AG04450 (cell line): Measurements from ENCODE around the gene HDAC10. TPM values are rescaled to one million over a fixed set of nuclear protein-coding genes. Genes with fewer than 3 reads are reported as not detected.

Experiments
- CTCF ChIA-PET: fragments of 300-600, 350-600 bp; formaldehyde crosslinking; extraction: SDS; loops from one replicate; lab custom pipeline; 2022; ENCODE audit warnings: antibody characterized with exemption, inconsistent platforms; lab: Charles Lee
- POLR2A ChIA-PET: fragments of 350-600 bp; formaldehyde crosslinking; extraction: SDS; loops from one replicate; lab custom pipeline; 2021; ENCODE audit warnings: antibody characterized with exemption, inconsistent platforms; lab: Yijun Ruan, JAX
- DNase-seq: peaks from one replicate; pipeline ENCODE4 v3.0.0-alpha.2; 2011; ENCODE audit warnings: low read depth, low spot score
- H3K27ac ChIP-seq: one replicate; pipeline ENCODE4 v1.5.1; 2012; ENCODE audit warnings: low read depth, low read length, control low read depth
- H3K27me3 ChIP-seq: one replicate; pipeline ENCODE4 v1.6.0; 2012; ENCODE audit warnings: low read length; ENCODE audit not compliant: control insufficient read depth, insufficient read depth
- H3K4me3 ChIP-seq: 2 replicates; pipeline ENCODE4 v1.5.1; 2011; ENCODE audit warnings: mild to moderate bottlenecking, low read depth, low read length, control low read depth
- H3K9me3 ChIP-seq: 2 replicates; pipeline ENCODE4 v1.5.1; 2012; ENCODE audit warnings: low read length; ENCODE audit not compliant: control insufficient read depth, insufficient read depth
- polyA plus RNA-seq: library from polyadenylated mRNA; depleted of rRNA; stranded (reverse); fragments of >200 nt; gene quantifications from 2 replicates; pipeline ENCODE4 v1.2.3, GENCODE V29; 2011
- TF ChIP-seq, protein P1 (sequence below): IDR thresholded peaks from 2 replicates; pipeline ENCODE4 v1.5.1; 2011; ENCODE audit warnings: low read depth, low read length, control low read depth, inconsistent platforms

The HDAC10 gene
- polyA plus RNA-seq, 1 experiment = 7.0 TPM

DNA sequence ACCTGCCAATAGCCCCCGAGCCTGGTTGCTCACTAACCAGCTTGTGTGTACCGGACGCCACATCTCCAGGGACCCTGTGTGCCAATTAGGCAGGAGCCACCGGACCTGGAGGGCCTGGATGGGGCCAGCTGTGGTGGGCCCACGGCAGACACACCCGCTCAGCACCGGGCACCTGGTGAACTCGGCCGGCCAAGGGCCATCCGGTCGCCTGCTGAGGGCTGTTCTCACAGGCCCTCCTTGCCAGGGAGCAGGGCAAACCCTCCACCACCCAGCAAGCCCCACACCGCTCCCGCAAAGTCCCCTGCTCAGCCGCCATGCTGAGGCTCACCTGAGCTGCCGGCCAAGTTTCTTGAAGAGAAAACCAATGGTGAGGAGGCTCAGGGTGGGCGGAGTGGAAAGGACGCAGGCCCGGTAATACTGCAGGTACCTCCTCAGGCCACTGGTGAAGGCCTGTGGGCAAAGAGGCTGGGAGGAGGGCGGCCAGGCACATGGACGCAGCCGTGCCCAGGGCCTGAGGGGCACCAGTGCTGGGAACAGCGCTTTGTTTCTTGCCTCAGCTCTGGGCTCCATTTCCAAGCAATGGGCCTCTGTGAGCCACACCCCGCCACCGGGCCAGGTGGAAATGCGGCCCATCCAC lies 23.4 kb downstream of the HDAC10 start:
- Histone ChIP-seq H3K27ac (no peak overlapping the region), H3K27me3 (no peaks in the 10 kb centered on the region), H3K4me3 (no peak overlapping the region), H3K9me3 (no peaks in the 10 kb centered on the region; the same call in 1 of the 2 replicates)
- TF ChIP-seq, protein P1, sequence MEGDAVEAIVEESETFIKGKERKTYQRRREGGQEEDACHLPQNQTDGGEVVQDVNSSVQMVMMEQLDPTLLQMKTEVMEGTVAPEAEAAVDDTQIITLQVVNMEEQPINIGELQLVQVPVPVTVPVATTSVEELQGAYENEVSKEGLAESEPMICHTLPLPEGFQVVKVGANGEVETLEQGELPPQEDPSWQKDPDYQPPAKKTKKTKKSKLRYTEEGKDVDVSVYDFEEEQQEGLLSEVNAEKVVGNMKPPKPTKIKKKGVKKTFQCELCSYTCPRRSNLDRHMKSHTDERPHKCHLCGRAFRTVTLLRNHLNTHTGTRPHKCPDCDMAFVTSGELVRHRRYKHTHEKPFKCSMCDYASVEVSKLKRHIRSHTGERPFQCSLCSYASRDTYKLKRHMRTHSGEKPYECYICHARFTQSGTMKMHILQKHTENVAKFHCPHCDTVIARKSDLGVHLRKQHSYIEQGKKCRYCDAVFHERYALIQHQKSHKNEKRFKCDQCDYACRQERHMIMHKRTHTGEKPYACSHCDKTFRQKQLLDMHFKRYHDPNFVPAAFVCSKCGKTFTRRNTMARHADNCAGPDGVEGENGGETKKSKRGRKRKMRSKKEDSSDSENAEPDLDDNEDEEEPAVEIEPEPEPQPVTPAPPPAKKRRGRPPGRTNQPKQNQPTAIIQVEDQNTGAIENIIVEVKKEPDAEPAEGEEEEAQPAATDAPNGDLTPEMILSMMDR = no peak
- POLR2A ChIA-PET = interaction anchor here (0.5 kb wide), 1 partner anchor 257 kb away, joined by 5 read pairs; no protein-coding TSS in a partner anchor
- DNase-seq = no peak
- CTCF ChIA-PET = no interaction called here

DNA sequence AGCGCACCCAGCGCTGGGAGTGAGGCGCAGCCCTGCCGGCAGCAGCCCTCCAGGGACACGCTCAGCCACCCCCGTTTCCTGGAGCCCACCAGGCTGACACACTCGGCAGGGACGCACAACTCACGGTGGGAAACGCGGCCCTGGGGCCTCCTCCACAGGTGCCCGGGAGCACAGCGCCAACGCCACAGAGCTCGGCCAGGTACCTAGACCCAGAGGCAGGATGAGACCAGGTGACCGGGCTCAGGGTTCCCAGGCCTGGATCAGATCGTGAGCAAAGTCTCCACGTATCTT lies 24.2 kb downstream of the HDAC10 start:
- DNase-seq = no peak
- TF ChIP-seq, protein P1 = no peak
- no peaks in the 10 kb centered on the region; the same call in 1 of the 2 replicates for H3K9me3 ChIP-seq
- ChIA-PET POLR2A (interaction anchor here (0.5 to 0.6 kb wide), 2 partner anchors 9 to 258 kb away, joined by 3 to 5 read pairs; no protein-coding TSS in a partner anchor), CTCF (no interaction called here)
- no peaks in the 10 kb centered on the region for H3K27me3 ChIP-seq
- H3K27ac ChIP-seq = no peak overlapping the region
- H3K4me3 ChIP-seq = no peak overlapping the region

DNA sequence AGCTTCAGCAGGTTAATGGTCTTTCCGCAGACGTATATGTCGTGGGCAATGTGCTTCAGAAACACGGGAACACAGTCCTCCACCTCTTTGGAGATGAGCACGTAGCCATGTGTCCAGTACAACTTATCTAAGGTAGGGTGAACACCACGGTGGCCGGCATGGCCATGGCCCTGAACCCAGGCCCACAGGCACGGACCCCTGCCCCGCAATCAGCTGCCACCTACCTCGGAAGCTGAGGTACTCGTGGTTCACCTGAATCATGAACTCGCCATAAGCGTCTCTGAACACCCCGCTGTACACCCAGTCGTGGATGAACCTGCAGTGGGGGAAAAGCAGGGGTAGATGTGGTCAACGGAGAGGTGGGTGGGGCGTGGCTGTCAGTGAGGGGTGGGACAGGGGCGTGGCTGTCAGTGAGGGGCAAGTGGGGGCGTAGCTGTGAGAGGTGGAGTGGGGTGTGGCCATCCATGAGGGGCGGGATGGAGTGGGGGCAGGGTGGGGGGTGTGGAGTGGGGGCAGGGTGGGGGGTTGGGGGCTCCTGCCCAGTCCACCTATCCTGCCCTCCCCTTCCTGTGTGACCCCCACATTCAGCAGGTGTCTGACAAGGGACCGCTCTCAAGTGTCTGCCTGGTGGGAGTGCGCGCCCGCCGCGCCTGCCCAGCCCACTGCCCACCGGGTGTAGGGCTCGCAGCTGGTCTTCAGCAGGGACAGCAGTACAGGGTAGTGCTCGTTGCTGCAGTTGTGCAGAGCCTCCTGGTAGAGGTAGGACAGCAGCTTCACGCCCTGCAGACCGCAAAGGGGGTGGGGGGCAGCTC lies 24.8 kb downstream of the HDAC10 start:
- peaks cover under 1% of the 10 kb centered on the region; the same call in 1 of the 2 replicates for H3K9me3 ChIP-seq
- ChIA-PET CTCF (no interaction called here), POLR2A (interaction anchor here (0.6 kb wide), 1 partner anchor 10 kb away, joined by 3 read pairs; no protein-coding TSS in a partner anchor)
- H3K27me3 ChIP-seq = no peaks in the 10 kb centered on the region
- no peak overlapping the region for H3K4me3 ChIP-seq
- no peak for DNase-seq
- H3K27ac ChIP-seq = no peak overlapping the region
- TF ChIP-seq, protein P1 = no peak

DNA sequence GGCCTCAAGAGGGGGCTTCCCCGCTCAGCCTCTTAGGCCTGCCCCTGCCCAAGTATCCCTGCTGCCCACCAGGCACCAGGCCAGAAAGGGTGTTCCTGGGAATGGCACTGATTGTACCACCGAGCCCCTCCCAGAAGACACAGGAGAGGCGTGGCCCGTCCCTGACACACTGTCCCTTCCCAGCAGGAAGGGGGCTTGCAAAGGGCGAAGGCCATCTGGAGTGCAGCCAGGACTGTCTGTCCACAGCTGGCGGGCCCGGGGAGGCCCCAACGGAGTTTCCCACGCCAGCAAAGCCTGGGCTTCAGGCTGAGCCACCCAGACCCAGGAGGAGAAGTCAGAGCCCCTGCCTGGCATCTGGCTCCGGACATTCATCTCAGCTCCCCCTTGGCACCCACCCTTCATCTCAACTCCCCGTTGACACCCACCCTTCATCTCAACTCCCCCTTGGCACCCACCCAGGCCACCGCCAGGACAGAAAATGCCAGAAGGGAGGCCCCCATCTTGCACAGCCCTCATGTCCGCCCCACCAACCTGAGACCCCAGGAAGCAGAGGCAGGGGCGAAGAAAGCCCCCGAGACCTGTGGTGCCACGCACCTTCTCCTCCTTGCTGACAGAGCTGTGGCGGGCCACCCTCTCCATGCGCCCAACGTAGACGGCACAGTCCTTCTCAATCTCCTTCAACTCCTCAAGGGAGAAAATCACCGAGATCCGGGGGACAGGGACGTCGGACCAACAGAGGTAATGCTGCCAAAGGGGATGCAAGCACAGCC lies 25.7 kb downstream of the HDAC10 start:
- Histone ChIP-seq H3K27ac (no peak overlapping the region), H3K4me3 (no peak overlapping the region), H3K27me3 (no peaks in the 10 kb centered on the region), H3K9me3 (peaks cover 5% of the 10 kb centered on the region; the same call in 1 of the 2 replicates)
- CTCF ChIA-PET = no interaction called here
- POLR2A ChIA-PET = no interaction called here
- no peak for DNase-seq
- TF ChIP-seq, protein P1 = no peak
